Prostate gland (tissue), 2 donors: ENCODE data around the gene MAPKAP1.

Experiments used
- POLR2A ChIP-seq: fragments of 450-650 bp; IDR thresholded peaks from one replicate; pipeline ENCODE4 v1.6.1; 2016; ENCODE audit warnings: antibody characterized with exemption, mild to moderate bottlenecking
- TF ChIP-seq, protein P1 (sequence below), 4 experiments: fragments of 200-600 bp in 2 of 4; fragments of 450-650 bp in 2 of 4; sonication (generic) in 2 of 4; IDR thresholded peaks; 1 replicate in 3 of 4; 2 replicates in 1 of 4; pipeline ENCODE4 v1.5.1; 2016 to 2019; ENCODE audit warnings: antibody characterized with exemption in 4 of 4, mild to moderate bottlenecking in 2 of 4, moderate library complexity in 2 of 4

DNA sequence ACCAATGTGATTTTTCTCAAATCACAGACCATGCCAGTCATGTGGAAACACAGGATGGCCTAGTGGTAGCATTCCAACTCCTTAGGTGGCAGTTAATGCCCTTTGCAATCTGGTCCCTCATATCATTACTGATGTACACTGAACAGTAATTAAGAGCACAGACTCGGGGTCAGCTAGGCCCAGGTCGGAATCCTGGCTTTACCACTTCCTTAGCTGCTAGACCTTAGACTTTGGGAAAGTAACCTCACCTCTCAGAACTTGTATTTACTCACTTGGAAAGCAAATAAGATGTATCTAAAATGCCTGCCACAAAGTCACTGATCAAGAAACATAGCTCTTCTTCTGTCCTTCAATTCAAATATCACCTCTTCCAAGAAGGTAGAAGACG is 112.8 kb downstream of the MAPKAP1 start:
- TF ChIP-seq, protein P1, sequence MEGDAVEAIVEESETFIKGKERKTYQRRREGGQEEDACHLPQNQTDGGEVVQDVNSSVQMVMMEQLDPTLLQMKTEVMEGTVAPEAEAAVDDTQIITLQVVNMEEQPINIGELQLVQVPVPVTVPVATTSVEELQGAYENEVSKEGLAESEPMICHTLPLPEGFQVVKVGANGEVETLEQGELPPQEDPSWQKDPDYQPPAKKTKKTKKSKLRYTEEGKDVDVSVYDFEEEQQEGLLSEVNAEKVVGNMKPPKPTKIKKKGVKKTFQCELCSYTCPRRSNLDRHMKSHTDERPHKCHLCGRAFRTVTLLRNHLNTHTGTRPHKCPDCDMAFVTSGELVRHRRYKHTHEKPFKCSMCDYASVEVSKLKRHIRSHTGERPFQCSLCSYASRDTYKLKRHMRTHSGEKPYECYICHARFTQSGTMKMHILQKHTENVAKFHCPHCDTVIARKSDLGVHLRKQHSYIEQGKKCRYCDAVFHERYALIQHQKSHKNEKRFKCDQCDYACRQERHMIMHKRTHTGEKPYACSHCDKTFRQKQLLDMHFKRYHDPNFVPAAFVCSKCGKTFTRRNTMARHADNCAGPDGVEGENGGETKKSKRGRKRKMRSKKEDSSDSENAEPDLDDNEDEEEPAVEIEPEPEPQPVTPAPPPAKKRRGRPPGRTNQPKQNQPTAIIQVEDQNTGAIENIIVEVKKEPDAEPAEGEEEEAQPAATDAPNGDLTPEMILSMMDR (IDR thresholded peaks at IDR 0.05), result no peak
- TF ChIP-seq POLR2A, result no peak
